ENCODE measurements around the gene ADK.

- TF ChIP-seq CTCF (IDR thresholded peaks at IDR 0.05) (no peak), POLR2A (IDR thresholded peaks at IDR 0.05) (no peak)
These were observed 283.5 kb downstream of the ADK start for GRCh38 chr10:74434547-74434946.

All from heart left ventricle (tissue), 13 donors.